ENCODE results near the gene GPR26.
"Not testable (repeated sequence)": the region's sequence is repeated elsewhere in the genome, so short reads cannot be mapped to it uniquely, and the experiment has no call there.

Gene GPR26

GRCh38 chr10:123706236-123706635, 40.1 kb downstream of the GPR26 start:
- DNase-seq (ENCODE audit: low read depth in 2 of 2), result no peak

GRCh38 chr10:123715546-123715945, 49.4 kb downstream of the GPR26 start:
- DNase-seq (ENCODE audit: low read depth in 2 of 2), result no peak

GRCh38 chr10:123717336-123717735, 51.2 kb downstream of the GPR26 start:
- no peak for DNase-seq (ENCODE audit: low read depth in 2 of 2)

GRCh38 chr10:123718544-123719060, 52.4 kb downstream of the GPR26 start:
- DNase-seq (ENCODE audit: low read depth in 2 of 2), result no peak

GRCh38 chr10:123720536-123720935, 54.4 kb downstream of the GPR26 start:
- no peak for DNase-seq (ENCODE audit: low read depth in 2 of 2)

- no peak for DNase-seq (ENCODE audit: low read depth in 2 of 2)
Measured at GRCh38 chr10:123721441-123722049, 55.4 kb downstream of the GPR26 start.

- DNase-seq (ENCODE audit: low read depth in 2 of 2), result no peak
Measured at GRCh38 chr10:123722351-123722750, 56.2 kb downstream of the GPR26 start.

GRCh38 chr10:123724747-123725146, 58.6 kb downstream of the GPR26 start:
- no peak for DNase-seq (ENCODE audit: low read depth in 2 of 2)

GRCh38 chr10:123726381-123726780, 60.2 kb downstream of the GPR26 start:
- DNase-seq (ENCODE audit: low read depth in 2 of 2), result no peak

GRCh38 chr10:123726836-123727235, 60.7 kb downstream of the GPR26 start:
- no peak for DNase-seq (ENCODE audit: low read depth in 2 of 2)

- no peak for DNase-seq (ENCODE audit: low read depth in 2 of 2)
Measured at GRCh38 chr10:123729523-123729922, 63.4 kb downstream of the GPR26 start.

- not testable (repeated sequence) for DNase-seq (ENCODE audit: low read depth in 2 of 2)
Measured at GRCh38 chr10:123736917-123737316, 70.8 kb downstream of the GPR26 start.

GRCh38 chr10:123741146-123741545, 75.0 kb downstream of the GPR26 start:
- no peak for DNase-seq (ENCODE audit: low read depth in 2 of 2)

GRCh38 chr10:123741711-123742110, 75.6 kb downstream of the GPR26 start:
- DNase-seq (ENCODE audit: low read depth in 2 of 2), result no peak

GRCh38 chr10:123742751-123743440, 76.7 kb downstream of the GPR26 start:
- no peak for DNase-seq (ENCODE audit: low read depth in 2 of 2)

- DNase-seq (ENCODE audit: low read depth in 2 of 2), result no peak
Measured at GRCh38 chr10:123743441-123744223, 77.5 kb downstream of the GPR26 start.

- no peak for DNase-seq (ENCODE audit: low read depth in 2 of 2)
Measured at GRCh38 chr10:123744224-123744536, 78.0 kb downstream of the GPR26 start.
